Suppressor macrophage treated with lipopolysaccharide for 4 hours (primary cell): Measurements from ENCODE around the gene INTS4.
"Not testable (repeated sequence)": the region's sequence is repeated elsewhere in the genome, so short reads cannot be mapped to it uniquely, and the experiment has no call there.

Source experiments
- DNase-seq: peaks from one replicate; pipeline ENCODE4 v3.0.0-alpha.2; 2020

The INTS4 gene

DNA sequence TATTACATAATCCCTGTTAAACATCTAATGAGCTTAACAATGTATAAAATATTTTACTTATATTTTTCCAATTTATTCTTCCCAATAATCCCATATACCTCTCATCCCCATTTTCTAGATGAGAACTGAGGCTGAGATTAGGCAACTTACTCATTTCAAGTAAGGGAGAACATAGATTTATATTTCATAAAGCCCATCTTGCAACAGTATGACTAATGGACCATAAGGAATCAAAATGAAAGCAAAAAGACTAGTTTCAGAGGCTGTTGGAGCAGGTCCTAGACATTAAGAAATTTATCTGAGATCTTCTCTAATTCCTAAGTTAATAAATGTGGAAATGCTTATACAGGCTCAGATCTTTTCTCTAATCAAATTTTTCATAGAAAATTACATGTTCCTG, 52.0 kb downstream of the INTS4 start:
- peak; percentile 33 for DNase-seq

DNA sequence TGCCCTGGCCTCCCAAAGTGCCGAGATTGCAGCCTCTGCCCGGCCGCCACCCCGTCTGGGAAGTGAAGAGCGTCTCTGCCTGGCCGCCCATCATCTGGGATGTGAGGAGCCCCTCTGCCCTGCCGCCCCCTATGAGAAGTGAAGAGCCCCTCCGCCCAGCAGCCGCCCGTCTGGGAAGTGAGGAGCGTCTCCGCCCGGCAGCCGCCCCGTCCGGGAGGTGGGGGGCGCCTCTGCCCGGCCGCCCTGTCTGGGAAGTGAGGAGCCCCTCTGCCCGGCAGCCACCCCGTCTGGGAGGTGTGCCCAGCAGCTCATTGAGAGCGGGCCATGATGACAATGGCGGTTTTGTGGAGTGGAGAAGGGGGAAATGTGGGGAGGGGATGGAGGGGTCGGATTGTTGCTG, 60.9 kb downstream of the INTS4 start:
- DNase-seq = not testable (repeated sequence)

DNA sequence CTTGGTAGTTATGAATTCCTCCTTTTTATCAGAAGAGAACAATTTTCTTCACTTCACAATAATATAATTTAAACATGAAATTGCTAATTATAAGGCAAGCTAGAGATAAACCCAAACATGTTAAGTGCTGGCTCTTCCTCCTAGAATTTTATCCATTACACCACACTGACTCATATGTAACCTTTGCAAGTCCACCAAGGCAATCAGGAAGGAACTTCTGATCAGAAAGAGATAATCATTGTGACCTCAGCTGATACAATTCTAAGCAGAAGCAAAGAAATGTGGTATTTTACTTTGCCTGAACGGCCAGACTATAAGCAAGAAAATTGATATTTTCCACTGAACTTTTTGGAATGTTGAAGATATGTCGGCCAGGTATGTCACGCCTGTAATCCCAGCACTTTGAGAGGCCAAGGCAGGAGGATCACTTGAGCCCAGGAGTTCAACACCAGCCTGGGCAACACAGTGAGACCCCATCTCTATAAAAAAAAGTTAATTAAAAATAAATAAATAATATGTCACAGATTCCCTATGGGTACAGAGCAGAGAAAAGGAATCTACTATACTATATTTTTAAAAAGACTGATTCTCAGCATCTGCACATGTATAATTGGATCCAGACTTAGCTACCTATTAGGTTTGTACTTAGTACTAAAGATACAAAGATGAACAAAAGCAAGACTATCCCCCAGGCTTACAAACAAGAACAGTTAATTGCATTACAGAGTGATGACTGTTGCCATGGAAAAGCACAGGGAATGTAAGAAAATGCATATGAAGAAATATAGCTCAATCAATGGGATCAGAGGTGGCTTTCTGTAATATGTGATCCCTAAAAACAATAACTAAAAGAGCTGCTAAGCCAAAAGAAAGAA, 63.9 kb downstream of the INTS4 start:
- DNase-seq = peak; percentile 11

DNA sequence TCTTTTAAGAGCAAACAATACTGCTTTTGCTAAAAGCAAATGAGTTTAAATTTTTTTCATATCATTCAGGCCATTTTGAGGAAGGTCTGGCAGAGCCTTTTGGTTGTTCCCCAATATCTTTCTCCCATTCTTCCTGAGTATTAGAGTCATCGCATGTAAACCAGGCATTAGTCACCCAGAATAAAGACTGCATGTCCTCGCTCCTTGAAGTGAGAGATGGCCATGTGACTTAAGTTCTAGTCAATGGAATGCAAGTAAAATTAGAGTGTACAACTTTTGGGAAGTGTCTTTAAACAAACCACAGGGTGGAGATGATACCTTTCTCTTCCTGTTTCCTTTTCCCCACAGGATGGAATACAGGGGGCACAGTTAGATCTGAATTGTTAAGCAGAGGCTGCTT, 76.8 kb downstream of the INTS4 start:
- DNase-seq = not testable (repeated sequence)

DNA sequence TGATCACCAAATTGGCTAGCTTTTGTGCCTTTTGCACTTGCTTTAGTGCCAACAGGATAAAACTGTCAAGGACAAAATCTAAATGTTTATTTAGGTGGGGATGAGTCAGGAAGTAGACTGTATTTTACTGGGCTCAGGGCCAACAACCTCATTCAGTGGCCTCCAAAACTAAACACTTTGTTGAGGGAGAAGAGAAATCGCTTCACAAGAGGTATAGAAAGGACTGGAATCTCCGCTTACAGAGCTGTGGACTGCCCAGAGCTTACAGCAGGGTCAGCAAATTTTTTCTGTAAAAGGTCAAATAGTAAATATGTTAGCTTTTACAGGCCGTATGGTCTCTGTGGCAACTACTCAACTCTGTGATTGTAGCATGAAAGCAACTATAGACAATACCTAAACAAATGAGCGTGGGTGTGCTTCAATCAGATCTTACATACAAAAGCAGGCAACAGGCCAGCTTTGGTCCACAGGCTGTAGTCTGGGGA, 80.1 kb downstream of the INTS4 start:
- DNase-seq = not testable (repeated sequence)

DNA sequence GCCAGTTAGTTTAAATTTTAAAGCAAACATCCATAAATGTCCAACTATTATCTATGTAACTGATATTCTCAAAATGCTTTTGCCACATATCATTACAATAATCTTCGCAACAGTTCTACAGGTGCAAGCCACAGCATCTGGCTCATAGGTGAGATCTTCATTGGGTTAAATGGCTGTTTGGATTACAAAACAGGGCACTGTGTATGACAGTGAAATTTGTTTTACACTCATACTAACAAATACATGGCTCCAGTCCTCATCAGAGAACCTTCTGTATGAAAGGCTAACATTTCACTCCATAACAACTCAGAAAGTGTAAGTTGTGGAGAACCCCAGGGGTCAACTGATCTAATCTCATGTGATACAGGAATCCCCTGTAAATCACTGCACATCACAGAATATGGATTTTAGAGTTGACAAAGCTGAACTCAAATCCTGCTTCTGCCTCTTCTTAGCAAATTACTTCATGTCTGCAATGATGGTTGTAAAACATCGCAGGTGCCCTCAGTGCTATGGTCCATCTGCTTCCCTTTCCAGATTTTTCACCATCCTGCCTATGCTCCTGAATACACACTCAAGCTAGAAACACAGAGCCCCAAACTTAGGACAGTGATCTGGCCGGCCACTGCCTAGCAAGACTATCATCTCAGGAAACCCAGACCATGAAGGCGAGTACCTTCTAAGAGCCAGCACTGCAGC, 80.7 kb downstream of the INTS4 start:
- not testable (repeated sequence) for DNase-seq

DNA sequence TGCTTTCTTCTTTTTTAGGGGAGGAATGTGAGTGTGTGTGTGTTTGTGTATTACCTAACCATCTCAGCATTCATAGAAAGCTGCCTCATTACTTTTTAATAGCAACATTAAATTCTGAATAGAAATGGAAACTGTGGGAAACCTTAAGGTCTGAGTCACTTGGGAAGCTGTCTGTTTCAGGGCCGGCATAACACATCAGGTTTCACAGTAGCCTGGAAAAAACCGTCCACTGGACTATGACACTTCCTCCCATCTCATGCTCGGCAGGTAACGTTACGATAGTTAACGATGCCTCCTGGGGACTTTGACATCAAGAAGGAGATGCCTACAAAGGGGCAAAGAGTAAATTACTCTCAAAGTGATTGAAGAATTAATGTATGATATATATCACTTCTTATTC, 83.6 kb downstream of the INTS4 start:
- DNase-seq = not testable (repeated sequence)

DNA sequence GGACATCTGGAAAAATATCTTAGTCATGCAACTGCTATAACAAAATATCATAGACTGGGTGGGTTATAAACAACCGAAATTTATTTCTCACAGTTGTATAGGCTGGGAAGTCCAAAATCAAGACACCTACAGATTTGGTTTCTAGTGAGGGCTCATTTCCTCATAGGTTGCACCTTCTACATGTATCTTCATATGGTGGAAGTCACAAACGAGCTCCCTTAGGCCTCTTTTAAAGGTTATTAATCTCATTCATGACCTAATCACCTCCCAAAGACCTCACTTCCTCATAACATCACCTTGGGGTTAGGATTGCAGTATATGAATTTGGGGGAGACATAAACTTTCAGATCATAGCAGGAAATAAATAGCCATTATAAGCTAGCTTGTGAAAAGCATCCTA, 85.2 kb downstream of the INTS4 start:
- DNase-seq = no peak

DNA sequence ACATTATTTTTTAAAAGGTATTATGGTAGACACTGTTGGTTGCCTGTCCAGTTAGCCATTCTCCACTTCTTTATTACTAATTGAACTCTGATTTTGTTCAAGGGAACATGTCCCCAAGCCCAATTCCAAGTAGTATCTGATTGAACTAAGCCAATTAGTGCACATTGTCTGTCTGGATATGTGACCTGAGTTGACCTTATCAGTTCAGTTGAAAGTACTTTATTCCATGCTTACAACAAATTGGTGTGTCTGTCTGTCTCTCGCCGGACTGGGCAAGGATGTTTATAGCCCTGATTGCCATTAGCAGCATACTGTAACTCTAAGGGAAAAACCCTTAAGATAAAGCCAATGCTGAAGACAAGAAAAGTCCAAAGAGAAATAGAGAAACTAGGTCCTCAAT, 85.6 kb downstream of the INTS4 start:
- no peak for DNase-seq

DNA sequence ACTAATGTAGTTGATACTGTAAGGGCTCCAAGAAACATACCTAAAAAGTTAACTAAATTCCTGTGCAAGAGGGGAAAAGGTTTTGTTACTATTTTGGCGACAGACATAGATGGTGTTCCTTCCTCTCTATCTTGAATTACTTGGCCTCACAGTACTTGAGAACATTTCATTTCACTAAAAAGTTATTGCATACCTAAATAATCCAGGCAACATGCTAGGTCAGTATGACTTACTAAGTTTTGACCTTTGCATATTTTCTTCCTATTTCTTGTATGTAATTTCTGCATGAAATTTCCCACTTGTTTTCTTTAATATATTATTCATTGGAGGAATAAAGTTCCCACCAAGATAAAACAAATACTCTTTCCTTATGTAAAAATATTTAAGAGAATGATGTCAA, 99.5 kb downstream of the INTS4 start:
- DNase-seq = not testable (repeated sequence)

DNA sequence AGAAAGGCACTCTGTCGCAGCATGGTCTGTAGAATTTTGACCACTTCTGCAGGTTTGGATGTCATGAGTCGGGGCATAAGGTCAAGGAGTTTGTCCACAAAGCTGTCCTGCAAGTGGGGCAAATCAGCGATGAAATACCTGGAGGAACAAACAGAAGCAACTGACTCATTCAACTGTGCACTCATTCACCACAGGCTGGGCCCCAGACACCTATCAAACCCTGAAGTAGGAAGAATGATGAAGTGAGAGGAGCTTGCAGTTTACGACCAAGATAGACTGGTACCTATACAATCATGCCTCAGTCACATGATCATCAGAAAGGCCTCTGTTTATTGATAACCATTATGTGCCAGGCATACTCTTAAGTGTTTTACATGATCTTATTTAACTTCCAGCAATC, 102.8 kb downstream of the INTS4 start:
- DNase-seq = not testable (repeated sequence)

DNA sequence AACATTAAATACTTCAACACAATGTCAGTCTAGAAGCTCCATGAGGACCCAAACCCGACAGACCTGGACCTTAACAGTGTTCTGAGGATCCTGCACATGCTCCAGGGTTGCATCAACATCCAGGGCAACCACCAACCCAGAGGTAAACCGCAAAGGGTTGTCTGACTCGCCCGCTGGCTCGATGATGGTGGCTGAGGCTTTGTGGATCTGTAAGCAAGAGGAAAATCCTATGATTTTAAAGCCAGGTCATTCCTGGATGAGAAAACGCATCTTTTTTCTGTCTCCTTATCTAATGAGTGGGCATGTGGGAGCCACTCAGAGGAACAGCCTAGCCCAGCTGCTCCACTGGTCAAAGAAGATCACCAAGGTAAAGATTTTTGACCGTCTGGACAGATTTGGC, 103.2 kb downstream of the INTS4 start:
- not testable (repeated sequence) for DNase-seq

DNA sequence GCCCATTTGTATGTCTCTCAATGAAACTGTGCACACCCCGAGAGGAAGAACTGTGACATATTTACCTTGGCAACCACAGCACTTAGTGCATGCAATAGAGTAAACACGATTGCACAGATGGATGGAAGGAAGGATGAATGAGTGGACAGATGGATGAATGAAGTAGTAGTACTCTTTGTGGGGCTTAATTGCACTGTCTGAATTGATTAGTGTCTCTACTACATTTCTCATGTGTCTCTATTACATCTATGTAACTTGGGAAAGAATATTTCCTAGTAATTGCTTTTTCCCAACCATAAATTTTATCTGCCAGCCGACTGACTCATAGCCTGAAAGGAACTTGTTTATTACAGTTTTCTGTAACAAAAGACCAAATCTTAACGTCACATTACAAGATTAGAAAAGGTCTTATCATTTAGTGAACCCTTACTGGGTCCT, 103.8 kb downstream of the INTS4 start:
- not testable (repeated sequence) for DNase-seq

DNA sequence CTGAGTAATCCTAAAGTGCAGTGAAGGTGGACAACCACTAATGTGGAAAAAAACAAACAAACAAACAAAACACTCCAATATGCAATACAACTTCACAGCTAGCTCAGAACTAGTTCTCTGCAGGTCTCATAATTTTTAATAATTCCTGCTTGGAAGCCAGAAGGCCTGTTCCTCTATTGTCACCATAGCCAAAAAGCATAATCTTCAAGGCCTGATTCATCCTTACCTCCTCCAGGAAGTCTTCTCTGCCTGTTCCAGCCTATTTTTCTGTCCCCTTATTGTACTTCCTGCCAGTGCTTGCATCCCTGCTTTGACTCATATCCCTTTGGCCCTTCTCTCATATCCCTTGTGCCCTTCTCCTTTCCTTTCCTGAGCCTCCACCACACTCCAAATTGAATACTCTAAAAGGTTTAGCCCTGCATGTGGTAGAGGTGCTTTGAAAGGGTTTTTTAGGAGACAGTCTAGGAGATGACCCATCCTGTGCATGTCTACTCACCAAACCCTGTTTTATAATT, 104.3 kb downstream of the INTS4 start:
- DNase-seq = not testable (repeated sequence)

DNA sequence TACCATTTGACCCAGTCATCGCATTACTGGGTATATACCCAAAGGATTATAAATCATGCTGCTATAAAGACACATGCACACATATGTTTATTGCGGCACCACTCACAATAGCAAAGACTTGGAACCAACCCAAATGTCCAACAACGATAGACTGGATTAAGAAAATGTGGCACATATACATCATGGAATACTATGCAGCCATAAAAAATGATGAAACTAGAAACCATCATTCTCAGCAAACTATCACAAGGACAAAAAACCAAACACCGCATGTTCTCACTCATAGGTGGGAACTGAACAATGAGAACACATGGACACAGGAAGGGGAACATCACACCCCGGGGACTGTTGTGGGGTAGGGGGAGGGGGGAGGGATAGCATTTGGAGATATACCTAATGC, 105.4 kb downstream of the INTS4 start:
- DNase-seq = not testable (repeated sequence)

DNA sequence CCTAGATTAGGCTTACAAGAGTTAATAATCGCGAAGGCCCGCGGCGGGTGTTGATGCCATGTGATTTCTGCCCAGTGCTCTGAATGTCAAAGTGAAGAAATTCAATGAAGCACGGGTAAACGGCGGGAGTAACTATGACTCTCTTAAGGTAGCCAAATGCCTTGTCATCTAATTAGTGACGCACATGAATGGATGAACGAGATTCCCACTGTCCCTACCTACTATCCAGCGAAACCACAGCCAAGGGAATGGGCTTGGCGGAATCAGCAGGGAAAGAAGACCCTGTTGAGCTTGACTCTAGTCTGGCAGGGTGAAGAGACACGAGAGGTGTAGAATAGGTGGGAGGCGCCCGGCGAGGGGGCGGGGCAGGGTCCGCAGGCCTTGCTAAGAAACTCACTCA, 108.1 kb downstream of the INTS4 start:
- no peak for DNase-seq

DNA sequence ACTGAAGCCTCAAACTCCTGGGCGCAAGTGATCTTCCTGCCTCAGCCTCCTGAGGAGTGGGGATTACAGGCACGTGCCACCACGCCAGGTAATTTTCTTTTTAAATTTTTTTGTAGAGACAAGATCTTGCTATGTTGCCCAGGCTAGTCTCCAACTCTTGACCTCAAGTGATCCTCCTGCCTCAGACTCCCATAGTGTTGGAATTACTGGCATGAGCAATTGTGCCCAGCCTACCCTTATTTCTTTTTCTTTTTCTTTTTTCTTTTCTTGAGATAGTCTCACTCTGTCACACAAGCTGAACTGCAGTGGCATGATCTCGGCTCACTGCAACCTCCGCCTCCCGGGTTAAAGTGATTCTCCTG, 109.7 kb downstream of the INTS4 start:
- DNase-seq = no peak

DNA sequence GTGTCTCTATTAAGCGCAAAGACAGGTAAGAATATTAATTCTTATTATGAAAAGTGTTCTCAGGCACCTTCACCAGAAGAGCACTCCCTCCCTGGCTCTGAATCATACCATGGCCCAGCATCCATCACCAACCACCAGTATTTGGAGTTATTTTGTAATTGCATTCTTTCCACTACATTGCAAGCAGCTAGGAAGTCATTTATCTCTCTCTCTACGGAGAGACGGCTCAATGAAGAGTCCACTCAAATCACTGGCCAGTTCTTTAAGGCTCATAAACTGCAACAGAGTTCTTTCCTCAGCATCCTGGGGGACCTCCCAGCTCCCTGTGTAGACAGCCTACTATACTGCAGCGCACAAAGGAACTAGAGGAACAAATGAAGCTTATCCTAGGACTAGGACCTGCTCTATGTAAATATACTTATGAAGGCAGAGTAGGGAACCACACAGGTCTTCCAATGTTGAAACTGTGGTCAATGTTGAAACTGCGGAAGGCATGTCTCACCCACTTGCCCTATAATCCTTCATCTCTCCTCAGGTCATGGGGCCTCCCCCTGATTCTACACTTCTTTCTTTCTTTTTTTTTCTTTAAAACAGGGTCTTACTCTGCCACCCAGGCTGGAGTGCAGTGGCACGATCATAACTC, 110.2 kb downstream of the INTS4 start:
- DNase-seq = no peak

DNA sequence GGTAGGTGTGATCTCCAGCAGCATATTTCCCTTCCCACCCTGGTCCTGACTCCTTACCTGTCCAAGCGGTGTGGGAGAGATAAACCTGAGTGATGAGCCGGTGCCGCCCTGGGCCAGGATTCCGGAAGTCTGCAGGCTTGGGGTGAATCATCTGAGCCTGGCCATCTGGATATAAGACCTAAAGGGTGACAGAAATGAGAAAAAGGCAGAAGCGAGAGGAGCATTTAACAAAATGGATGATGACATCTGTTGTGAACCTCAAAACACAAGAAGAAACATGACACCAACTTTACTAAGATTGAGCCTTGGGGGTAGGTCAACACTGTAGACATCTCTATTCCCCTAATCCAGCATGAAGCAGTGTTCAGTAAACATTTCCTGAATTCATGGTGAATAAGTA, 110.7 kb downstream of the INTS4 start:
- no peak for DNase-seq

DNA sequence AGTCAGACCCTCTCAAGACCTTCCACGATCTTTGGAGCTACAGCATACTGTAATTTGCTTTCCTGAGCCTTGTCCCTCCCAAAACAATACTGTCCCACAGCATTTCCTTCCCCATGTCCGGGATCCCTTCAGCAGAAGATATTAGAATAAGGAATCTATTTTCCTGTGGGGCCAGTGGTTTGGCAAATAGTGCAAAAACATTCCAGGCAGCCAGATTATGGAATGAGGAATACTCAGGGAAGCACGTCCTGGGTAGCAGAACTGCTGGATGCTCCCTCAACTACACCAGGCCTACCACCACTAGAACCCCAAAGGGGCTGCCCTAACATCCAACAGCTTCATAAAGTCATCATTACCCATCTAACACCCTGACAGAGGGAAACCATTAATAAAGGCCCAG, 112.1 kb downstream of the INTS4 start:
- no peak for DNase-seq

DNA sequence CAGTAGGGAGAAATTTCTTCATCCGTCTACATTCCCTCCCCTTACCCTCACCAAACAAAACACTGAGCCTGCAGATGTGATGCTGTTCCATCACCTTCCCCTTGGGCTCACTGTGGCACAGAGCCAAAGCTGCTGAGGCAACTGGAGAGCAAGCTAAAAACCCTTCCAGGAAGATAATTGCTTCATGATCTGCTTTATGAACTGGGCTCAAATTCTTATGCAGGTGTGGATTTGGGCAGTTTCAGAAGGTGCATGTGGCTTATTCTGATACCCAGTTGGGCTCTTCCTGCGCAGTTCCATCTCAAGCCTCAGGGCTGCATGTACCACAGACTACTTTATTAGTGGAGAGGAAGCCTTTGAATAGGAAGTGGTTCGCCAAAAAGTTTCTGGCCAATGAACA, 115.2 kb downstream of the INTS4 start:
- no peak for DNase-seq

DNA sequence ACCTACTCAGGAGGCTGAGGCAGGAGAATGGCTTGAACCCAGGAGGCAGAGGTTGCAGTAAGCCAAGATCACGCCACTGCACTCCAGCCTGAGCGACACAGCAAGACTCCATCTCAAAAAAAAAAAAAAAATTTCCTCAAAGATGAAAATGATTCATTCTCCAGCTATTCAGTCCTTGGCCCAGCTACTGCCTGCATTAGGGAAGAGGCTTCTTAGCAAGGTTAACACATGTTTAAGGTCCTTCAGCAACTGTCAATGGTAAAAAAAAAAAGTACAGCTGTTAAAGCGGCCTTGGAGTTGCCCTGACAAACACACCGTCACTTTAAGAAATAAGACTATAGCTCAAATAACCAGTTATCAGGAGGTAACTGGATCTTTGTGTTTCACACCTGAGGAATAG, 116.2 kb downstream of the INTS4 start:
- not testable (repeated sequence) for DNase-seq

DNA sequence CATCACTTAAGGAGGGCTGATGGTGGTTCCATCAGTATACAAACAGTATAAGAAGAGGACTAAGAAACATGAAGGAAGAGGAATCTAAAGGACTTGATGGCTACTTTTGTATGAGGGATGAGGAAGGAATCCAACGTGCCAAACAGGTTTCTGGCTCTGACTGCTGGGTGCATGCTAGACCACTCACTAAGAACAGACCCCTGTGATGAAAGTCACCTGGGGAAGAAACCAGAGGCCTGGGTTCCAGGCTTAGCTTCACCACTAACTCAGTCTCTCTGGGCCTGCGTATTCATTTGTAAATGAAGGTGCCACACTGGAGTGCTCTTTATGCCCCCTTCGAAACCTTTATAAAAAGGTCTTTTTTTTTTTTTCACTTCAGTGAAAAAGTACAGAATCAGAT, 118.4 kb downstream of the INTS4 start:
- no peak for DNase-seq
